ENCODE results near the gene FAM184B.

GRCh38 chr4:17584521-17585213 lies 196.8 kb downstream of the FAM184B start:
- TF ChIP-seq CTCF (conservative IDR thresholded peaks at IDR 0.05; ENCODE audit: low read depth, low read length), result no peak
- TF ChIP-seq EZH2 (IDR thresholded peaks at IDR 0.05; ENCODE audit: low read length, unreplicated experiment), result no peak
